PC-3 (cell line): Measurements from ENCODE around the gene ZFP36.

Experiments
- CTCF ChIP-seq: fragments of 300-600 bp; sonication (generic); conservative IDR thresholded peaks from 2 replicates; pipeline ENCODE4 v1.5.1; 2017; ENCODE audit warnings: antibody characterized with exemption, low read depth, mild to moderate bottlenecking, low read length
- EZH2 ChIP-seq: fragments of 300-600 bp; sonication (generic); IDR thresholded peaks from one replicate; pipeline ENCODE4 v1.6.1; 2017; ENCODE audit warnings: antibody characterized with exemption, mild to moderate bottlenecking, low read length; ENCODE audit not compliant: unreplicated experiment
- EZH2phosphoT487 ChIP-seq: fragments of 300-600 bp; sonication (generic); IDR thresholded peaks from 2 replicates; pipeline ENCODE4 v1.6.1; 2018; ENCODE audit warnings: mild to moderate bottlenecking, antibody characterized with exemption, low read length, borderline replicate concordance

GRCh38 chr19:39434123-39435076 is 27.8 kb downstream of the ZFP36 start:
- TF ChIP-seq EZH2 (no peak), CTCF (no peak), EZH2phosphoT487 (no peak)
